CD4-positive, alpha-beta T cell treated with Interleukin-10 for 1 hour (primary cell): ENCODE measurements around the gene MRGPRF.
"Not testable (repeated sequence)": the region's sequence is repeated elsewhere in the genome, so short reads cannot be mapped to it uniquely, and the experiment has no call there.

Source experiments
- DNase-seq: peaks from one replicate; pipeline ENCODE4 v3.0.0-alpha.2; 2020

The MRGPRF gene

DNA sequence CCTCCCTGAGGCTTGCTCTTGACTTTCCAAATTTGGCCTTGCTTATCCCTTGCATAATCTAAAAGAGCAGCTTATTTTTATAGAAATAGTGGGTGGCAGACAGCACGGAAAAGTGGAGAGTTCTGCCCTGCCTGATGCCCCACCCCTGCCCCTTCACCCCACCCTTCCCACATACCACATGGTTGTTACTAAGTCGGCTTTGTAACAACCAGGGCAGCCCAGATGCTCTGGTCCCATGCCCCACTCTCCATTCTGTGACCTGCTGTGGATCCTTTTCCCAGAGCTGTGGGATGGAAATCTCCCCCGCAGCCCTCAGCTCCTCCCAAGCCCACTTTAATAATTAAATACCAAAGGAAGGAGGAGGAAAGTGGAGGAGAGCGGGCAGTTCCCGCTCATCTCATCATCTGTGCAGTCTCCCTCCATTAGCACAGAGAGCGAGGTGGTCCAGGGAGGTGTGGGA lies 10.9 kb downstream of the MRGPRF start:
- DNase-seq, result no peak

DNA sequence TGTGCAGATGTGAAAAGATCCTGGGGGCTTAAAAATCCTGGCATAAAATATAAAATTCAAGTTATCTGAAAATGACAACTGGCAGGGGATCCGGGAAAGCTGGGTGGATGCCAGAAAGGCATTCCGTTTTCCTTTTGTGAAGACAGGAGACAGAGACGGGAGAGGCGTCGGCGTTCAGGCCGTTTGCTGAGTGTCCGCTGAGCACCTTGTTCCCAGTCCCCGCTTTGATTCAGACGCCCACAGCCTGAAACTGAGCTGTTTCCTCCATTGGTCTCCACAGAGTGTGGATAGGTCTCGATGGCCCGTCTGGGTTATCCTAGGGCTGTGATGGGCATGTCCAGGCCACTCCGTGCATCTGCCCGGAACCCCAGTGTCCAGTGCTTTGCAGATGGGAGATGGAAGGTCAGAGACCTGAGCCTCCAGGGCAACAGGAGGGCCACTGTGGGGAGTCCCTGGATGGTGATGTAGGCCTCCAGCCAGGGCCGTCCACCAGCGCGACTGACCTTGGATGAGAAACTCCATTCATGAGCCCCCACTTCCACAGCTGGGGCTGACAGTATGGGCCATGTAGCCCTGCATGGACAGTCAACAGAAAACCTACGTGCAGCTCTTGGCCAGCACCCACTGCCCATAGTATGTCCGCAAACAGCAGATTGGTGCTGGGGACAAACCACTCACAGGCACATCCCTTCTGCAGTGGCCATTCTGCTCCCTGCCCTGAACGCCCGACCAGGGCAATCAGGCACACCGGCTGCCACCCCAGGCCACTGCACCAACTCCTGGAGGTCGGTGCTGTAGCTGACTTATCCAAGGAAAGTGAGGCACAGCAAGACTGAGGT lies 11.6 kb downstream of the MRGPRF start:
- DNase-seq, result no peak

DNA sequence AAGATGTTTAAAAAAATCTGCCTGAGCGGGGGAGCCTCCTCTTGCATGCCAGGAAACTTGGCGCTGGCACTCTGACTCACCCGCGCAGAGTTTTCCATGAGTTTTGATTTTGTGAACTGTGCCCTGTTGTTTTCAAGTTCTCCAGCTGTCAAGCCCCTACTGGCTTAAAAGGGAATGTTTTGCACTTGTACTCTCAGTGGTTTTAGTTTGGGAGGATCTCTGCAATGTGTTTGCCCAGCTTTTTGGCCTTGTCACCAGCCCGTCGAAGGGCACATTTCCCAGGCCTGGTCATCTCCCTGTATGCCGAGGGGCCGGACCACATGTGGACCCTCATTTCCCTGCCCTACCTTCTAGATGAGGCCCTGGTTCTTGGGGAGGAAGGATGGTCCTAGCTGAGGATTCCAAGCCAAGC lies 12.2 kb downstream of the MRGPRF start:
- DNase-seq, result no peak

DNA sequence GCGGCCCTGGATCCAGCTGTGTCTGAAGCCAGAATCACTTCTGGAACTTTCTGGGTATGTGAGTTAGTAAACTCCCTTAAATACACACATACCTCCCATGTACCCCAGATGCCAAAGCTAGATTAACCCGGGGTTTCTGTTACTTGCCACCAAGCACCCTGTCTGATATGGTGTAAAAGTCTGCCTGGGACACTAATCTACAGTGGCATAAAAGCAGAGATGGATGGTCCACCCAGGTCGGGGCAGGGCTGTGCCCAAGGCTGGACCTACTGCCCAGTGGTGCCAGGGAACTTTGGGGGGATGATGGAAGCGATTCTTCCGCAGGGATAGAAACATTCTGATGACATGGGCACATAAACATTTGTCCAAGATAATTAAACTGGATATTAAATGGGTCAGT lies 12.7 kb downstream of the MRGPRF start:
- no peak for DNase-seq

DNA sequence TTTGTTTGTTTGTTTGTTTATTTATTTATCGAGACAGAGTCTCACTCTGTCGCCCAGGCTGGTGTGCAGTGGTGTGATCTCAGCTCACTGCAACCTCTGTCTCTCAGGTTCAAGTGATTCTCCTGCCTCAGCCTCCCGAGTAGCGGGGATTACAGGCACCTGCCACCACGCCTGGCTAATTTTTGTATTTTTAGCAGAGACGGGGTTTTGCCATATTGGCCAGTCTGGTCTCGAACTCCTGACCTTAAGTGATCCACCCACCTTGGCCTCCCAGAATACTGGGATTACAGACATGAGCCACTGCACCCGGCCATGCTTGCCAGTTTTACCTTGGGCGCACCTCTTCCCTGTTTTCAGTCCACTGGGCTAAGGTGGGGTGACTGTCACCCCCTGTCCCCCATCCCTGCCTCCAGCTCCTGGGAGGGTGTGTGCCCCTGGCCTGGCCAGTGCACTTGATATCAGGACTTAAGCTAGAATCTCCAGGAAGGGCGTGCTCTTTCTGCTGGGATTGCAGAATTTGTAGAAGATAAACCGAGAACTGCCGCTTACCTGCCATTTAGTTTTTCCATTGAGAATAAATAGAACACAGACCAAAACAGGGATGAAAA lies 13.2 kb downstream of the MRGPRF start:
- not testable (repeated sequence) for DNase-seq

DNA sequence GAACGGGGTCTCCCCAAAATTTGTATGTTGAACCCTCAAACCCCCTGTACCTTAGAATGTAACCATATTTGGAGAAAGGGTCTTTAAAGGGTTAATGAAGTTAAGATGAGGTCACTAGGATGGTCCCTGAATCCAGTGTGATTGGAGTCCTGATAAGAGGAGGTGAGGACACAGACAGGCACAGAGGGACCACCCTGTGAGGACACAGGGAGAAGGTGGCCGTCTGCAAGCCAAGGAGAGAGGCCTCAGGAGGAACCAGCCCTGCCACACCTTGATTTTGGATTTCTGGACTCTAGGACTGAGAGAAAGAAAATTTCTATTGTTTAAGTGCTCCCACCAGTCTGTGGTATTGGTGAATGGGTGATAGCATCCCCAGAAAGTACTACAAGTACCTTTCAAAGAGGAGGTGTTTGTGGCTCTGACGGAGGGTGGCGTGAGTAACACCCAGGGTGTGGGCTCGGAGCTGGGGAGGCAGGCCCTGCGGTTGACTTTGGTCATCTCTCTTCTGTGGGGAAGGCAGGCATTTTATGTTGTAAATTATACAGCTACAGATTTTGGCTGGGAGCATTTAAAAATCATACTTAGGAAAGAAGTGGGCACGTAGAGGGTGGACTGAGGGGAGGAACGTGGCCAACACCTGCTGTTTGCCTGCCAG lies 13.8 kb downstream of the MRGPRF start:
- DNase-seq, result no peak

DNA sequence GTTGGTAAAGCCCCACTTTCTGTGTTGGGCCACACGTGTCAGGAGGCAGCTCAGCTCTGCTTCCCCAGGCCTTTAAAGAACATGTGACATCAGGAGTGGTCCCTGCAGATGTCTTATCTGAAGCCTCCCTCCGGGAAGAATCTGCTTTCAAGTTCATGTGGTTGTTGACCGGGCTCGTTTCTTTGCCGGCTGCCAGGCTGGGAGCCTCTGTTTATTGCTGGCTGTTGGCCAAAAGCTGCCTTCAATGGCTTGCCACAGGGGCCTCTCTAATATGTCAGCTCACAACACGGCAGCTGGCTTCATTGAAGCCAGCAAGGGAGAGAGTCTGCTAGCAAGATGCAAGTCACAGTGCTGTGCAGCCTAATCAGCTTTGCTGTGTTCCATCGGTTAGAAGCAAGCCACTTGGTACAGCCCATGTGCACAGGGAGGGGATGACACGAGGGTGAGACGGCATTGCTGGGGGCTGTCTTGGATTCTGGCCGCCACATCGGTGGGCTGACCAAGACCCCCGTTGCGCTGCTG lies 14.6 kb downstream of the MRGPRF start:
- DNase-seq, result no peak

DNA sequence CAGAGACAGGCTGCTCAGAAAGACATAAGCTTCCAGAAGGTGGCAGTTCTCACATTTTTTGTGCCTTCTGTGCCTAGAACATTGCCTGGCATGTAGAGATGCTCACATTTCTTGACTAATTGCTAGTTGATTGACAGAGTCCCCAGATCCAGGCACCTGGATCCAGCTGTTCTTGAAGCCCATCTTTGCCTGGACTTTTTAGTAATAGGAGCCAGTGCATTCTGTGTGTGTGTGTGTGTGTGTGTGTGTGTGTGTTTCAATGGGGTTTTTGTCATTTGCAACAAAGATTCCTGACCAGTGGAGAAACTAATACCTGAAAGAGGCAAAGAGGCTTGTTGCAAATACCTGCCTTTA lies 15.1 kb downstream of the MRGPRF start:
- no peak for DNase-seq

DNA sequence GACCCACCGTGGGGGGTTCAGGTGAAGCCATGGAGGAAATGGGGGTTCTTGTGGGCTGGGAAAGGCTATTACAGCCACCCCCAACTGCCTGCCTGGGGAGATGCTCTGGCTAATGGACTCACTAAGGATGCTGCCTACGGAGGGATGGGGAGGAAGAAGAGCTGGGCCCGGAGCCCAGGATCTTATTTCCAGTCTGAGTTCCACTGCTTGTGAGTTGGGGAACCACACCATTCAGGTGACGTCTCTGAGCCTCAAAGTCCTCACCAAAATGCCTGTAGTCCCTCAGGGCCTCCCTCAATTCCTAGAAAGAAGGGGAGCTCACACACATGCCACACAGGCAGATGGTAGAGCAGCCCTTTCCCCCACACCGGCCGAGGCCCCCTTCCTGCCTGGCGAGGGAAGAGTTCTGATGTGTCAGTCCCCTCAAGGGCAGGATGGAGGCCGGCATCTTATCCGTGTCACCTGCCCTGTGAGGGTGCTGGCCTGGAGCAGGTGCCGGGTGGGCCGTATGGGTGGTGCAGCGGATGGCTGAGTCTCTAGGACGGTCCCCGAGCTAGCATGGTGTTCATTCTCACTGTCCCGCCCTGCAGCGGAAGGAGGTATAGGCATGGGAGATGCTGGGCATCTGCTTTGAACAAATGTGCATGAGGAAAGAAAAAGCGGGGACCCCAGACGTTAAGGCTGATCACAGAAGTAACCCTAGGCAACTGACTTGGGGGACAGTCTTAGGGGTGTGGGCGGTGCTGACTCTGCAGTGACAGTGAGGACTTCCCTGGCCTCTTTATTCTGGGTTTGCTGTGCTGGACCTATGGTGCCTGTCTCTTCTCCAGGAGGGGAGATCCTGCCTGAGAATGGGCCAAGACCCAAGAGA lies 15.7 kb downstream of the MRGPRF start:
- DNase-seq, result no peak

DNA sequence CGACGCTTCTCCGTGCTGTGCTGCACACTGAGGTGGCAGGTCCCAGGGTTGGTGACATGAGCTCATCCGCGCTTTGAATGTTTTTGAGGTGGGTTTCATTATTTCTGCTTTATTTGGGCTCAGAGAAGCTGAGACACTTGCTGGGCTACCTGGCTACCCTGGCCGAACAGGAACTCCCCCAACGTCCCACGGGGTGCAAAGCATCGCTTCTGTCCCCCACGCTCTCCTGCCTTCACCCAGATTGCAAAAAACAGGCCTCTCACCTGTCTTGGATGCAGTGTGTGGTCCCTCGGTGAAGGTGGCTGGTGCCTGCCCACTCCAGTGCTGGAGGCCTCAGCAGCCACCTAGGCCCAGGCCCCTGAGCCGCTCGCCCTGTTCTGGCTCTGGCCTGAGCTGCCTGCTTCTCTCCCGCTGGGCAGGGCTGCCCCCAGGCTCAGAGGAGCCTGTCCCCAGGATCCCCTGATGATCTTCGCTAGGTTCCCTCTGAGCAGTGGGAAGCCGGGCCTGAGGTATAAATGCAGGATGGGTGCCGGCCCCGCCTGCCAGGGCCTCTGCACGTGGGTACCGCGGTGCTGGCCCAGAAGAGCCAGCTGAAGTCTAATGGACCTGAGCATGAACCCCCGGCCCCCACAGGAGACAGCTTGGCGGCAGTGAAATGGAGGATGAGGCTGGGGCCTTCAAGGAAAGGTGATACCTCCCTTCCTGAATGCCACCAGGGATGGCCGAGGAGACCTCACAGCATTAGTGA lies 16.5 kb downstream of the MRGPRF start:
- DNase-seq, result no peak

DNA sequence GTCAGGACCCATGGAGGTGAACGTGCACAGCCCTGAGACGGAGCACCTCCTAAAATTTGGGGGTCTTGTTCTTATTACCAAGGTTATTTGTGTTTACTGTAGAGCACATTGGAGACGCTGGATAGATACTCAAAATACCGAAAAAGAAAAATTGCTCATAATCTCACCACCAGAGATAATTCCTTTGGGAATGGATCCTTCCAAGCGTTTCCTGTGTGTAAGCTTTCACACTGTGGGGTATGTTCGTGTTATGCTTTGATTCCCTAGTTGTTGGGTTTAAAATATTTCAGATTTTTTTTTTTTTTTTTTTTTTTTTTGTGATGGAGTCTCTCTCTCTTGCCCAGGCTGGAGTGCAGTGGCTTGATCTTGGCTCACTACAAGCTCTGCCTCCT lies 18.2 kb downstream of the MRGPRF start:
- DNase-seq, result no peak

DNA sequence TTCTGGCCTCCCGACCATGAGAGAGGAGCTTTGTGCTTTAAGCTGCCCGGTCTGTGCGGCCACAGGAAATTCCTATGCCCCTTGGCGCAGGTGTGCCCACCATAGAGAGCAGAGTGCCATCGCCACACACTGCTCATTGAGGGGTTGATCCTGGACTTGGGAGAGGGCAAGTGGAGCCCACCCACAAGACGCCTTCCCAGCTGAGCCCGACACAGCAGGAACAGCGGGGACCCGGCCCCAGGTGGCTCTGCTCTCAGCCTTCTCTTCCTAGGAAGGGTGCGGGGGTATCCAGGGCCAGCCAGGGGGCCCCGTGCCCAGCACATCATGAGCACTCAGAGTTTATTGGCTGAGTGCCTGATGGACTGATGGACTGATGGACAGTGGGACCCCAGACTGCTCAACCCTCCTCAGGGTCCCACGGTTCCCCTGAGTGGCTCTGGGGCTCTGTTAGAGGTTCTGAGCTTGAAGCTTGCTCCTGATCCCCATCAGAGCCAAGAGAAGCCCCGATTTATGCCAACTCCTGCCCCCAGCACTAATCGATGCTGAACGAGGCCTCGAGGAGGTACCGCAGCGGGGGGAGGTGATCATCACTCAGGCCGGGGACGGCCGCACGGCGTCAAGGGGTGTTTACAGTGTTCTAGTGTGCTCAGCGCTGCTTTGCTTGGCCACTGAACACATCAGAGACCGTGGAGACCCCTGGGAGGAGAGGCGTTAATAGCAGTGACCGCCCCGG lies 18.7 kb downstream of the MRGPRF start:
- no peak for DNase-seq

DNA sequence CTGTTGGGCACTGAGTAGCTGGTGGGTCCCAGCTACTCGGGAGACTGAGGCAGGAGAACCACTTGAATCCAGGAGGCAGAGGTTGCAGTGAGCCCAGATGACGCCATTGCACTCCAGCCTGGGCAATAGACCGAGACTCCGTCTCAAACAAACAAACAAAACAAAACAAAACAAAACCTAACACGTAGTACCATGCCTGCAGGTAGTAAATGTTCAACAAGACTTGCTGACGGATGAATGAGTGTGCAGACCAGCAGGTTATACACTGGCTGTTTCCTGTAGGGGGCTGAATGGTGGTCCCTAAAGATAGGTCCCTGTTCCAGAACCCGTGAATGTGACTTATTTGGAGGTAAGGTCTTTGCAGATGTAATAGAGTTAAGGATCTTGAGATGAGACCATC lies 19.5 kb downstream of the MRGPRF start:
- DNase-seq, result no peak

DNA sequence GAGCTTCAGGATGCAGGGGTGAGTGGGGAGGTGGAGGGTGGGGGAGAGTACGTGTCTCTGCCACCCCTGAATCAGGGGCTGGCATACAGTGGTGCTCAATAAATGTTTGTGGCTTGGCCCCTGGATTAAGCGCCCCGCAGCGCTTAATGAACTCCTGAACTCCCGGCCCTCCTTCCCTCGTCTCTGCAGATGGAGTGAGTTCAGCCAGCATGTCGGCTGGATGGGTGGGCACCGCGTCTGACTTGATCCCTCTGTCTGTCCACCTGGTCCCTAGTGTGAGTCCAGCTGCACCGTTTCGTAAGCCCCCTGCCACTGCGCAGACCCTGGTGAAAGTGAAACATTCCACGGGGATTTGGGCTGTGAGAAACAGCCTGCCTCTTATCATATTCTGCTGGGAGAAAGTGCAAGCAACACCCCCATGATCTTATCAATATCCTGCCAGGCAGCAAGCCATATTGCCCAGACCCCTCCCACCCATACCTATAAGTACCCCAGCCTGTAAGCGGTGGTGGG lies 20.2 kb downstream of the MRGPRF start:
- no peak for DNase-seq

DNA sequence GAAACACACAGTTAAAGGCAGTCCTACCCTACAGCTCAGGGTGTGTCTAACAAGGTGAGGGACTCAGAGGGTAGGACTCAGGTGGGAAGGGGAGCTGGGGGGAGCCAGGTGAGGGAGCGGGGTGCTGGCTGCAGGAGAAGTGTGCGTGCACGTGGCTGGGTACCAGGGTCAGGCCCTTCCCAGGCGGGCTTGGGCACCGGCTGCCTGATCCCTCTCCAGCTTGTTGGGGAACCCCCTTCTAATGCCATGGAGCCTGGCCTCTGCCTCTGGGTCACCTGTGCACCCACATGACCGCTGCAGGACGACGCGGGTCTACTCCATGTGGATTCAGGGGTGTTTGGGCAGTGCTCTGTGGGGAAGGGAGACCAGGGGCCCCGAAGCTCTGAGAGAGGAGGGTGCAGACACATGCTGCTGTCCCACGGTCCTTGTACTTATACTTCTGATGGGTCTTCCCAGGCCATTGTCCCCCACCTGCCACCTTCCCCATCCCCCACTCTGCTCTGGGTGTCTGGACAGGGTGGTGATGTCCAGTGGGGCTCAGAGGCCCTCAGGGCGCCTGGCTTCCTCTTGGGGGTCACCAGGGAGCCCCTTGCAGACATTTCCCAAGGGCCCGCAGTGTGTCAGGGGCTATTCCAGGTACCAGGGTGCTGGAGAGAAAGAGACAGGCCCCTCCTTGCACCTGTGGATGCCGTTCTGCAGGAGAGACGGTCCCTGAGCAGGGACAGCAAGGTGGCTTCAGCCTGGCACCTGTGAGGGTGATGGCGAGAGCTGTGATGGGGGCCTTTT lies 21.9 kb downstream of the MRGPRF start:
- DNase-seq, result no peak

DNA sequence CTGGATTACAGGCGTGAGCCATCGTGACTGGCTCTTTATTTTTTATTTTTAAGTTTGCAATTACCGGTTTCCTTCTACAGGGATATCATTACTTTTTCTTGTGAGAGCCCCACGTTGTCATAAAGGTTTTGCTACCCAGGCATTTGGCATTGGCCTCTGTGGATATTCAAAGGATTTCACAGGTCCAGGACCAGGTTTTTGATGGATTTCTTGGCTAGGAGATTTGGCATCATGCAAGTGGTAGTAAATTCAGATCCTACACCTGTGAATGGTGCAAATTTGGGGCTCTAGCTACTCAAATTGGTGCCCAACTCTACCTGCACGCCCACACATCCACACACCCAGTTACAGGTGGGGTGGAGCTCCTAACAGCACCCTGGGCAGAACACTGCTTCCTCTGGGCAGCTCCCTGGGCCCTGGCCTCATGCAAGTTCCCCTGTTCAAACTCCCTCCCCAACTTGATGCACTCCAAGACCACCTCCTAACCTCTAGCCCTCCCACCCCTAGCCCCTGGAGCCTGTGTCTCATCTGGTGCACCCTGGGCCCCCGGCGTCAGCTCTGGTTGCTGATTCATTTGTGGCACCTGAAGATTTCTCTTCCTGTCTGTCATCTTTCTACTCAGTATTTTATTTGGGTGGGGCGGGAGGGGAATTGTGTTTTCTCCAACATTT lies 23.0 kb downstream of the MRGPRF start:
- no peak for DNase-seq

DNA sequence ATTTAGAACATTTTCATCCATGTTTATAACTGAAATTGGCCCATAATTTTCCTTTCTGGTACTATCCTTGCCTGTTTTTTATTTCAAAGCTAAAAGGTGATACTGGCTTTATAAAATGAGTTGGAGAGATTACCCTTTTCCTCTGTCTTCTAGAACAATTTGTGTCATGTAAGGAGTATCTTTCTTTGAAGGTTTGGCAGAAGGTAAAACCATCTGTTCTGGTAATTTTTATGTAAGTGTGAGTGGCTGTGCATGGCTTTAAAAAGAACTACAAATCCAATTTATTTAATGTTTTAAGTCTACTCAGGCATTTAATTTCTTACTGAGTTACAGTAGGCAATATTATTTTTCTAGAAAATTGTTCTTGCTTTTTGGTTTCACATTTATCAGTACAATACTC lies 24.6 kb downstream of the MRGPRF start:
- no peak for DNase-seq

DNA sequence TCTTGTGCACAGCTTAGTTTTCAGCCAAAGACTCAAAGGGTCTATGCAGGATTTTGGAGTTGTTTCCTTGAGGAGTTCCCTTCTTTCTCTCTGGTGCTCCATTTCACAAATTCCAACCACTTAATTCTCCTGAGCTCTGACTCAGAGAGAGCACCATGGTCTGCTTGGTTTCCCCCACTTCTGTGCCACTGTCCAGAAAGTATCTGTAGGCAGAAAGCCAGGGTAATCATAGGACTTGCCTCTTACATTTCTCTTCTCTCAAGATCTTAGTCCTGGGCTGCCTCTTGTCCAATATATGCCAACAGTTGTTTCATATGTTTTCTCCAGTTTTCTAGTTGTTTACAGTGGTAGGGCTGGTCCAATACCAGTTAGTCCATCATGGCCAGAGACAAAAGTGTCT lies 25.8 kb downstream of the MRGPRF start:
- DNase-seq, result no peak

DNA sequence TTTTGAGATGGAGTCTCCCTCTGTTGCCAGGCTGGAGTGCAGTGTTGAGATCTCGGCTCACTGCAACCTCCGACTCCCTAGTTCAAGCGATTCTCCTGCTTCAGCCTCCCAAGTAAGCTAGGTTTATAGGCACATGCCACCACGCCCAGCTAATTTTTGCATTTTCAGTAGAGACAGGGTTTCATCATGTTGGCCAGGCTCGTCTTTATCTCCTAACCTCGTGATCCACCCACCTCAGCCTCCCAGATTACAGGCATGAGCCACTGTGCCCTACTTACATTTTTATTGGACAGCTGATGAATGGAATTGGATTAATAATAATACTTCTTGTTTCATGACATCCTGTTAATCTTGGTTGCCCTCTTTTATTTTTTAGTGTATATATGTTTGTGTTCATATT lies 29.2 kb downstream of the MRGPRF start:
- no peak for DNase-seq

DNA sequence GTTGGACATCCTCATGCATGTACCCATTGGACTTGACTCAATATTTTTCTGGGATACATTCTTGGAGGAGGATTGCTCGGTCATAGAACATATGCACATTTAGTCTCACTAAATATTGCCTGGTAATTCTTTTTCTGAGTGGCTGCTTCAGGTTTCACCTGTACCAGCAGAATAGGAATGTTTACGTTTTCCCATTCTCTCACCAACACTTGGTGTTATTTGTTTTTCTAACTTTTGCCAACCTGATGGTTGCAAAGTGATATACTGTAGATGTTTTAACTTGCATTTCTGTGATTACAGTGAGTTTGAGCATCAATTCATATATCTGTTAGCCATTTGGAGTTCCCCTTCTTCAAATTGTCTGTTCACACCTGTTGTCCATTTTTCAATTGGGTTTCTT lies 30.9 kb downstream of the MRGPRF start:
- DNase-seq, result no peak
